Embryonic facial prominence (tissue), 1 donor: Measurements from ENCODE around the gene CYP2E1.
"Not testable (repeated sequence)": the region's sequence is repeated elsewhere in the genome, so short reads cannot be mapped to it uniquely, and the experiment has no call there.

Source experiments
- DNase-seq: peaks from one replicate; pipeline ENCODE4 v3.0.0-alpha.2; 2016; ENCODE audit errors: extremely low spot score

The CYP2E1 gene

GRCh38 chr10:133569801-133570200 is 42.6 kb downstream of the CYP2E1 start:
- not testable (repeated sequence) for DNase-seq

- not testable (repeated sequence) for DNase-seq
Measured at GRCh38 chr10:133572055-133572454, 44.9 kb downstream of the CYP2E1 start.

- DNase-seq: not testable (repeated sequence)
Measured at GRCh38 chr10:133573460-133573859, 46.3 kb downstream of the CYP2E1 start.

GRCh38 chr10:133577037-133577436 is 49.9 kb downstream of the CYP2E1 start:
- DNase-seq: not testable (repeated sequence)
